ENCODE data around the gene IL17C. TPM values are rescaled to one million over a fixed set of nuclear protein-coding genes. Genes with fewer than 3 reads are reported as not detected.

IL17C gene
- total RNA-seq, 2 experiments from 2014 or later = 0.18 TPM; not detected in 1

GRCh38 chr16:88649195-88649923 lies 11.0 kb downstream of the IL17C start:
- Mint-ChIP-seq H3K4me3 (peak overlapping the region; percentile 85), H3K27me3 (no peaks in the 10 kb centered on the region), H3K27ac (peak overlapping the region; percentile 5), H3K9me3 (ENCODE audit: low read depth) (no peaks in the 10 kb centered on the region), H3K4me1 (peaks cover 15% of the 10 kb centered on the region), H3K36me3 (ENCODE audit: low read depth) (peaks cover 13% of the 10 kb centered on the region)
- intact Hi-C loops (cut with DNase I, micrococcal nuclease) = no loop called here
- CTCF ChIA-PET = no interaction called here
- POLR2A ChIA-PET = interaction anchor here (0.8 kb wide), 1 partner anchor 13 kb away, joined by 5 read pairs; no protein-coding TSS in a partner anchor
- no peak for ATAC-seq
- no peak for DNase-seq

DNA sequence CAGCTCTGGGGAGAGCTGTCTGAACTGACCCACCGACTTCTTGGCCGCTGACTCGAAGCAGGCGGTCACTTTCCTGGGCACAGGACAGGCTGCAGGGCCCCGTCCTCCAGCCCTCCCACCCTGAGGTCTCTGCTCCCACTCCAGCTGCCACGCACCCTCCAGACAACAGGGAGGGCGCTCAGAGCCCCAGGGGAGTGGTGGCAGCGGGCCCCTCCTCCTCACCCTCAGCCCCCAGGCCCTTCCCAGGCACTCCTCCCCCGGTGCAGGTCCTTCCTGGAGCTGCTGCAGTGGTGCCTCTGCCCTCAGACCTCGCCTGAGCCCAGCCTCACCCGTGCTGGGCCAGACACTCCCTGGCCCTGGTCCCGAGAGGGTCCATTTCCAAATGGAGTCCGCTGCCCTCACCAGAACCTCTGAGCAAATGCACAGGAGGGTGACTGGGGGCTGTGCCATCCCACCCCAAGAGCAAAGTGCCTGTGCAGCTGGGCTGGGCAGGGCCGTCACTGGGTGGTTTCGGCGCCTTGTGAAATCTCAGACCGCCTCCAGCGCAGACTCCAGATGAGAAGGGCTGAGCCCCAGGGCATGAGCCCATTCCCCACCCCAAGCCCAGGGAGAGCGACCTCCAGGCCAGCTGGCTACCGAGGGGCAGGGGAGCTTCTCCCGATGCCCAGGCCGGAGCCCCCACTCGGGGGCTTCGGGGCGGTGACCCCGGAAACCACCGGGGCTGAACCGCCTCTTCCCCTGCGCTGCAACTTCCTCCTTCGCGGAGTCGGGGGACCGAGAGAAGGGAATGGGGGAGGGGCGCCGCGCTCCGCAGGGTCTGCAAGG lies 11.8 kb downstream of the IL17C start:
- POLR2A ChIA-PET = interaction anchor here (0.8 kb wide), 1 partner anchor 13 kb away, joined by 5 read pairs; no protein-coding TSS in a partner anchor
- Mint-ChIP-seq H3K27ac (peak overlapping the region; percentile 85), H3K4me1 (peaks cover 15% of the 10 kb centered on the region), H3K4me3 (peak overlapping the region; percentile 85), H3K9me3 (ENCODE audit: low read depth) (no peaks in the 10 kb centered on the region), H3K27me3 (no peaks in the 10 kb centered on the region), H3K36me3 (ENCODE audit: low read depth) (peaks cover 17% of the 10 kb centered on the region)
- intact Hi-C loops (cut with DNase I, micrococcal nuclease) = loop anchor here in 1 of 2 experiments (2.0 kb wide), 3 partner anchors 15 to 197 kb away; partner anchors contain the start of gene ZFPM1
- no peak for ATAC-seq
- CTCF ChIA-PET = no interaction called here
- DNase-seq = peak; percentile 48

DNA sequence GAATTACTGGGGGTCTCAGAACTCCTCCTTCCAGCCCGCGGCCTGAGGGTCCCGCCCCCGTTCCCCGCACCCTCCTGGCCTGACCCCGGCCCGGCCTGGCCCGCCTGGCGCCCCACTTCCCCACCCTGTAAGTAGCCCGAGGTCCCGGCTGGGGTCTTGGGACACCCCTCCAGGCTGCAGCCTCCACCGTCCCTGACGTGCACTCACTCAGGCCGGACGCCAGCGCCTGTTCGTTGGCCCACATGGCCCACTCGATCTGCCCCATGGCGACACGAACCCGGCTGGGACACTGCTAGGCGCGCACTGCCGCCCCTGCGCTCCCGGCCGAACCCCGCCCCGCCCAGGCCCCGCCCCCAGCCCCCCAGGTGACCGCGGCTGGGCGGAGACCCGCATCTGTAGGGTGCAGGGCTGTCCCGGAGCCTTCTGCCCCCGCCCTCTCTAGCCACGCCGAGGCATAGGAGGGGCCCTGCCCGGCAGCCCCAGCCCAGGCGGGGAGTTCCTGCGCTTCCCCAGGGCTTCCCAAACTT lies 12.4 kb downstream of the IL17C start, which contains the start of gene CYBA:
CYBA (minus strand) TSS at position 305 of the 527 bp plus-strand sequence; CDS start at position 265, 40 bp downstream.
- H3K27ac Mint-ChIP-seq = peak within 1 kb of the TSS; percentile 93
- CTCF ChIA-PET = no interaction called here
- intact Hi-C loops (cut with DNase I, micrococcal nuclease) = loop anchor here (1.0 to 2.0 kb wide), 17 partner anchors 12 to 542 kb away; partner anchors contain the start of genes MVD (in 2 of the 2), ZFPM1 (in 2 of the 2), CDT1 (in 1 of the 2) and CTU2 (in 1 of the 2)
- no peaks in the 10 kb centered on the region for H3K9me3 Mint-ChIP-seq (ENCODE audit: low read depth)
- peaks cover 18% of the 10 kb centered on the region for H3K36me3 Mint-ChIP-seq (ENCODE audit: low read depth)
- POLR2A ChIA-PET = no interaction called here
- ATAC-seq (peak; percentile 87), DNase-seq (peak; percentile 92)
- peaks cover 15% of the 10 kb centered on the region for H3K4me1 Mint-ChIP-seq
- peak within 1 kb of the TSS; percentile 85 for H3K4me3 Mint-ChIP-seq
- no peaks in the 10 kb centered on the region for H3K27me3 Mint-ChIP-seq

DNA sequence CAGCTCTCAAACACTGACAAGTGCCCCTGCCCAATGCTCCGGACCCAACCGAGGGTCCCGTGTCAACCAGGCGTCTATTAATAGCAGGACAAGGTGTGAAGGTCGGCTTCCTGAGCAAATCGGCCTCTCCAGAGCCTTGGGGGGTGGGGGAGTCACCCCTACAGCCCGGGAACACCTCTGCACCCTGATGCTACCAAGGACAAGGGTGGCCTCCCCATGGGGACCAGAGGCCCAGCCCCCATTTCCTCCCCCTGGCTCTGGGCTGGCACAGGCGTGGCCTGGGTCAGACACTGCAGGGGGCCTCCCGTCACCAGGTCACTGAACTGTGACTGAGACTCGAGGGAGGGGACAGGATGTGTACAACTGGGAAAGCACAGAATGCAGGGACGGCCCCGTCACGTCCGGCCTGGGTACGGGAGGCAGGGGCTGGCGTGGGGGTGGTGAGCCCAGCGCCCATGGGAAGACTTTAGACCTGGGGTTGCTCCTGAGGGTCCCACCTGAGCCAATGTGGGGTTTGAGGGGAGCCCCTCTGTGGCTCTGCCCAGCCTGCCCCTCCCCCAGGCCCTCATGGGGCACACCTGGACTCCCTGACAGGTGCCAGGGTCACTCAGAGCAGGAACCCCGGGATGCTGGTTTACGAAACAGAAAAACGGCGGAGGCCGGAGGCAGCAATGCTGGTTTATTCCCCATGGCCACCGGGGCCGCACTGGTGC lies 13.1 kb downstream of the IL17C start:
- Mint-ChIP-seq H3K9me3 (ENCODE audit: low read depth) (no peaks in the 10 kb centered on the region), H3K27ac (peak overlapping the region; percentile 93), H3K4me1 (peaks cover 15% of the 10 kb centered on the region), H3K27me3 (no peaks in the 10 kb centered on the region), H3K36me3 (ENCODE audit: low read depth) (peaks cover 18% of the 10 kb centered on the region), H3K4me3 (peak overlapping the region; percentile 85)
- ChIA-PET CTCF (no interaction called here), POLR2A (no interaction called here)
- ATAC-seq = peak; percentile 92
- intact Hi-C loops (cut with DNase I, micrococcal nuclease) = loop anchor here (1.0 to 2.0 kb wide), 17 partner anchors 12 to 542 kb away; partner anchors contain the start of genes MVD (in 2 of the 2), ZFPM1 (in 2 of the 2), CDT1 (in 1 of the 2) and CTU2 (in 1 of the 2)
- DNase-seq = peak; percentile 92

- intact Hi-C loops (cut with DNase I, micrococcal nuclease) = loop anchor here (1.0 to 2.0 kb wide), 17 partner anchors 11 to 541 kb away; partner anchors contain the start of genes MVD (in 2 of the 2), ZFPM1 (in 2 of the 2), CDT1 (in 1 of the 2) and CTU2 (in 1 of the 2)
- no peaks in the 10 kb centered on the region for H3K9me3 Mint-ChIP-seq (ENCODE audit: low read depth)
- ChIA-PET POLR2A (no interaction called here), CTCF (interaction anchor here (0.7 kb wide), 1 partner anchor 18 kb away, joined by 3 read pairs; no protein-coding TSS in a partner anchor)
- peaks cover 18% of the 10 kb centered on the region for H3K36me3 Mint-ChIP-seq (ENCODE audit: low read depth)
- DNase-seq = no peak
- ATAC-seq = no peak
- no peak overlapping the region for H3K4me3 Mint-ChIP-seq
- H3K27me3 Mint-ChIP-seq = no peaks in the 10 kb centered on the region
- peak overlapping the region; percentile 93 for H3K27ac Mint-ChIP-seq
- H3K4me1 Mint-ChIP-seq = peaks cover 15% of the 10 kb centered on the region
Observed at GRCh38 chr16:88651989-88652761, 13.8 kb downstream of the IL17C start.

- no peak overlapping the region for H3K4me3 Mint-ChIP-seq
- H3K27ac Mint-ChIP-seq = no peak overlapping the region
- H3K36me3 Mint-ChIP-seq (ENCODE audit: low read depth) = peaks cover 18% of the 10 kb centered on the region
- DNase-seq (no peak), ATAC-seq (no peak)
- POLR2A ChIA-PET = no interaction called here
- peaks cover 15% of the 10 kb centered on the region for H3K4me1 Mint-ChIP-seq
- H3K27me3 Mint-ChIP-seq = no peaks in the 10 kb centered on the region
- no peaks in the 10 kb centered on the region for H3K9me3 Mint-ChIP-seq (ENCODE audit: low read depth)
- intact Hi-C loops (cut with DNase I, micrococcal nuclease) = no loop called here
- CTCF ChIA-PET = no interaction called here
Observed at GRCh38 chr16:88652762-88653063, 14.3 kb downstream of the IL17C start.

DNA sequence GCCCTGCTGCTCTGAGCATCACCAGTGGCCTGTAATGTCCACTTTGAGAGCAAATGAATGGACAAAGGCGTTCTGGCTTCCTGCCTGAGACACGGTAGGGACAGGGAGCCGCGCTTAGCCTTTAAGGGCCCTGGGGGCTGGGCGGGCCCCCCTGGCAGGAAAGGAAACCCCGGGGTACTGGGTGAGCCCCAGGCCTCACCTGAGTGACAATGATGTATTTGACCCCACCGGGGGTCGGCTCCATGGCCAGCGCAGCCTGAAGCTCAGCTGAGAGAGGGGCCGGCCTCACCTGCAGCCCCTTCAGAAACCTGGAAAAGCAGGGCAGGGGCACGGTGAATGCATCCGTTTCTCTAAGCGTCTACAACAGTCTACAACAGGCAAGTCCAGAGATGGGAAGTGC lies 14.7 kb downstream of the IL17C start:
- ChIA-PET CTCF (no interaction called here), POLR2A (no interaction called here)
- intact Hi-C loops (cut with DNase I, micrococcal nuclease) = no loop called here
- ATAC-seq = no peak
- Mint-ChIP-seq H3K9me3 (ENCODE audit: low read depth) (no peaks in the 10 kb centered on the region), H3K4me1 (peaks cover 15% of the 10 kb centered on the region), H3K4me3 (no peak overlapping the region), H3K27me3 (no peaks in the 10 kb centered on the region), H3K27ac (no peak overlapping the region), H3K36me3 (ENCODE audit: low read depth) (peaks cover 18% of the 10 kb centered on the region)
- DNase-seq = no peak

DNA sequence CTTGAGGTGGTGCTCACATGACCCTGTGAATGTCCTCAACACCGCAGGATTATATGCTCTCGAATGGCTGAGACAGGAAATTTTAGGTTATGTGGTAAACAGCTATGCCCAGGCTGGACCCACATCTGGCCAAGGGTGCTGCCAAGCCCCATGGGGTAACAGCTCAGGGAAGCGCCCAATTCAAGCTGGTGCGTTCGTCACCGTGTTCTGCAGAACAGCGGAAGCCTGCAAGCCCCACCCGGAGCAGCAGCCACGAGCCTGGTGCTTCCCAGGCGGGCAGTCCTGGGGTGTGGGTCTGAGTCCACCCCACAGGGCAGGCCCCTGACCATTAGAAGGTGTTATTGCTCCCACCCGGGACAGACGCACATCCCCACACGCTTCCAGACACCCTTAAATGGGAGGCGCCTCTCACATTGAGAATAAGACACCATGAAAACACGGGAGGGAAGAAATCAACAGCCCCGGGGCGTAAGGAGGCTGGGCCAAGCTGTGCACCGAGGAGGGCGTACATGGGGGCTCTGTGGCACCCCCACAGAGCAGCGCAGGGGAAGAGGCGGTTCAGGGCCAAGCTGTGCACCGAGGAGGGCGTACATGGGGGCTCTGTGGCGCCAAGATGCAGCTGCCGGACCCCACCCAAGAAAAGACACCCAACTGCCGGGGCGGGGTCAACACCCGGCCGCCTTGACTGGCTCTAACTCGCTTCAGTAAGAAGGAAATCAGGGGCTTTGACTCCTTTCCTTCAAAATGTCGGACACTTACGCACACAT lies 15.4 kb downstream of the IL17C start:
- Mint-ChIP-seq H3K27me3 (no peaks in the 10 kb centered on the region), H3K9me3 (ENCODE audit: low read depth) (no peaks in the 10 kb centered on the region), H3K4me3 (no peak overlapping the region), H3K36me3 (ENCODE audit: low read depth) (peaks cover 19% of the 10 kb centered on the region), H3K4me1 (peaks cover 15% of the 10 kb centered on the region), H3K27ac (no peak overlapping the region)
- ChIA-PET CTCF (no interaction called here), POLR2A (no interaction called here)
- no peak for ATAC-seq
- no peak for DNase-seq
- intact Hi-C loops (cut with DNase I, micrococcal nuclease) = no loop called here

GRCh38 chr16:88654363-88655052 lies 16.1 kb downstream of the IL17C start:
- Mint-ChIP-seq H3K4me1 (peaks cover 10% of the 10 kb centered on the region), H3K4me3 (no peak overlapping the region), H3K27ac (peak overlapping the region; percentile 37), H3K9me3 (ENCODE audit: low read depth) (no peaks in the 10 kb centered on the region), H3K36me3 (ENCODE audit: low read depth) (peaks cover 14% of the 10 kb centered on the region), H3K27me3 (no peaks in the 10 kb centered on the region)
- ChIA-PET POLR2A (no interaction called here), CTCF (no interaction called here)
- intact Hi-C loops (cut with DNase I, micrococcal nuclease) = no loop called here
- ATAC-seq (no peak), DNase-seq (no peak)
